Measurements from ENCODE around the gene RALGPS1.

DNA sequence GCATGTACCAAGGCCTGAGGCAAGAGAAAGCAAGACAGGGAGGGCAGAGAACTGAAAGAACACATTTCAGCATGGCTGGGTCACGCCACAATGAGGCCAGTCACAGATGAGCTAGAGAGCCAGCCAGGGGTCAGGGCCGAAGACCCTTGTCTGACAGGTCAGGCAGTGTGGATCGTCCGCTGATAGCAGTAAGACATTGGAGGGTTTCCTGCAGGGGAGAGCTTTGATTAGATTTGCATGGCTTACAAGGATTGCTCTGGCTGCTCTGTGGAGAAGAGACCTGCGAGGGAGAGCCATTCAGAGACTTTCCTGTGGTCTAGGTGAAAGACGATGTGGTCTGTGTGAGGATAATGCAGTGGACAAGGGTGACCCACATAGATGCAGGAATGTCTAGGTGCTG, 93.1 kb downstream of the RALGPS1 start:
- TF ChIP-seq GATA2 (IDR thresholded peaks at IDR 0.05; ENCODE audit: low read depth, low read length) (no peak), GATA3 (IDR thresholded peaks at IDR 0.05; ENCODE audit: low read depth, low read length) (no peak)

Data from SH-SY5Y (cell line).